Gastrocnemius medialis (tissue), 4 donors: ENCODE data around the gene DENND1A. TPM values are rescaled to one million over a fixed set of nuclear protein-coding genes. Genes with fewer than 3 reads are reported as not detected.

Experiments
- ATAC-seq, 2 donors: fragments of 150-250 bp; one replicate each; pipeline ENCODE4 v1.9.1; 2016
- DNase-seq, 2 donors: peaks; one replicate each; pipeline ENCODE4 v3.0.0-alpha.2; 2019
- H3K27ac ChIP-seq, 4 donors: fragments of 200-600 bp; sonication (generic); 1 replicate in 1 of 4; 2 replicates in 3 of 4; pipeline ENCODE4 v1.5.1; 2016 to 2018; ENCODE audit warnings: mild to moderate bottlenecking in 2 of 4, moderate library complexity in 1 of 4
- H3K27me3 ChIP-seq, 3 donors: fragments of 200-600 bp; sonication (generic) in 2 of 3; 1 replicate in 1 of 3; 2 replicates in 2 of 3; pipeline versions ENCODE4 v1.5.1 to v1.6.0; 2016 to 2019; ENCODE audit warnings: mild to moderate bottlenecking in 1 of 3, moderate library complexity in 1 of 3
- H3K36me3 ChIP-seq, 2 donors: fragments of 200-600 bp; sonication (generic) in 1 of 2; one replicate each; pipeline ENCODE4 v1.5.1; 2017 to 2018
- H3K4me1 ChIP-seq, 2 donors: fragments of 200-600 bp; sonication (generic) in 1 of 2; one replicate each; pipeline ENCODE4 v1.5.1; 2016 to 2017; ENCODE audit warnings: mild to moderate bottlenecking in 2 of 2
- H3K4me3 ChIP-seq, 4 donors: fragments of 200-600 bp; sonication (generic) in 3 of 4; 1 replicate in 1 of 4; 2 replicates in 3 of 4; pipeline ENCODE4 v1.5.1; 2016 to 2019; ENCODE audit warnings: mild to moderate bottlenecking in 2 of 4
- H3K9me3 ChIP-seq, 3 donors: fragments of 200-600 bp; sonication (generic) in 2 of 3; 1 replicate in 1 of 3; 2 replicates in 2 of 3; pipeline ENCODE4 v1.5.1; 2016 to 2019
- CTCF ChIP-seq, 5 experiments: fragments of 450-650 bp in 3 of 5; fragments of 200-600 bp in 2 of 5; sonication (generic) in 2 of 5; IDR thresholded peaks in 4 of 5; conservative IDR thresholded peaks in 1 of 5; 1 replicate in 4 of 5; 2 replicates in 1 of 5; pipeline ENCODE4 v1.5.1; 2016 to 2019; ENCODE audit warnings: antibody characterized with exemption in 5 of 5, mild to moderate bottlenecking in 3 of 5, moderate library complexity in 3 of 5
- POLR2A ChIP-seq, 2 donors: fragments of 450-650 bp; IDR thresholded peaks; one replicate each; pipeline ENCODE4 v1.6.1; 2017; ENCODE audit warnings: antibody characterized with exemption in 2 of 2, mild to moderate bottlenecking in 2 of 2, moderate library complexity in 2 of 2
- in situ Hi-C, 4 donors: fragments of 200-750 bp; cut with MboI; loops; one replicate each; pipeline versions ENCODE4 v1.15.0 to v1.8.0; 2017; ENCODE audit warnings: low sequenced_read_pairs in 4 of 4
- intact Hi-C: fragments of 100-400 bp; cut with DNase I; formaldehyde crosslinking; loops from one replicate; pipeline ENCODE4 v1.15.1; 2023; ENCODE audit warnings: low total_unique reads
- total RNA-seq, 4 donors: library from RNA; depleted of rRNA; stranded (reverse); fragments of >200 nt; gene quantifications; one replicate each; pipeline versions ENCODE4 v1.1.0 to v1.2.3, GENCODE V29; 2016

Gene DENND1A
- total RNA-seq, 4 donors from 2014 or later = 14.1 to 24.6 (median 16.4) TPM

- Histone ChIP-seq H3K4me1 (no peaks in the 10 kb centered on the region), H3K36me3 (no peaks in the 10 kb centered on the region), H3K9me3 (no peaks in the 10 kb centered on the region), H3K4me3 (no peak overlapping the region), H3K27me3 (no peaks in the 10 kb centered on the region), H3K27ac (no peak overlapping the region)
- in situ Hi-C loops (no loop called here), intact Hi-C loops (no loop called here)
- TF ChIP-seq POLR2A (IDR thresholded peaks at IDR 0.05) (no peak), CTCF (IDR thresholded peaks at IDR 0.05 in 4 of 5, conservative IDR thresholded peaks at IDR 0.05 in 1 of 5) (no peak)
- DNase-seq (no peak), ATAC-seq (no peak)
Measured at GRCh38 chr9:123445116-123445515, 484.8 kb downstream of the DENND1A start.

- intact Hi-C loops (no loop called here), in situ Hi-C loops (no loop called here)
- H3K27ac ChIP-seq = no peak overlapping the region
- H3K4me3 ChIP-seq = no peak overlapping the region
- no peaks in the 10 kb centered on the region for H3K9me3 ChIP-seq
- no peaks in the 10 kb centered on the region for H3K27me3 ChIP-seq
- TF ChIP-seq CTCF (IDR thresholded peaks at IDR 0.05 in 4 of 5, conservative IDR thresholded peaks at IDR 0.05 in 1 of 5) = no peak
- TF ChIP-seq POLR2A (IDR thresholded peaks at IDR 0.05) = no peak
- peaks cover 0 to 22% of the 10 kb centered on the region in 2 donors for H3K36me3 ChIP-seq
- no peaks in the 10 kb centered on the region for H3K4me1 ChIP-seq
- no peak for ATAC-seq
- no peak for DNase-seq
Measured at GRCh38 chr9:123441769-123442168, 488.2 kb downstream of the DENND1A start.

GRCh38 chr9:123440256-123440655, 489.7 kb downstream of the DENND1A start:
- in situ Hi-C loops = no loop called here
- DNase-seq (no peak), ATAC-seq (no peak)
- Histone ChIP-seq H3K27me3 (no peaks in the 10 kb centered on the region), H3K9me3 (no peaks in the 10 kb centered on the region), H3K36me3 (peaks cover 0 to 25% of the 10 kb centered on the region in 2 donors), H3K4me3 (no peak overlapping the region), H3K4me1 (no peaks in the 10 kb centered on the region), H3K27ac (no peak overlapping the region)
- TF ChIP-seq POLR2A (IDR thresholded peaks at IDR 0.05) = no peak
- no peak for TF ChIP-seq CTCF (IDR thresholded peaks at IDR 0.05 in 4 of 5, conservative IDR thresholded peaks at IDR 0.05 in 1 of 5)
- intact Hi-C loops = no loop called here

DNA sequence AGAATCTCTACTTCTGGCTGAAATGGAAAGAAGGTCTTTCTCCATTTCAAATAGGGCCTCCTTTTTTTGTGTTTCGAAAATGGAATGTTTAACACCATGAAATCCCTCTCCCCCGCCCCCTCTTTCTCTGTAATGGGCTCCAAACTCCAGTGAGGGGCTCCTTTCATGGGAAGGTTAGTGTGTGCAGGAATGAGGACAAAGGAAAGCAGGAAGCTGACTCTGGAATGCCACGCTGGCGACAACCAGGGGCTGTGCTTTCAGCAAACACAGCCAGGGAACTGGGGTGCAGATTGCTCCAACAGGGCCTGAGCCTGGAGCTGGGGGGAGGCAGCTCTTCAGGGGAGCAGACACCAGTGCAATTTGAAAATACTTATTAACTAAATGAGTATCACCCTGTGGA, 491.1 kb downstream of the DENND1A start:
- in situ Hi-C loops = no loop called here
- Histone ChIP-seq H3K27me3 (no peaks in the 10 kb centered on the region), H3K27ac (no peak overlapping the region), H3K4me1 (no peaks in the 10 kb centered on the region), H3K4me3 (no peak overlapping the region), H3K9me3 (no peaks in the 10 kb centered on the region), H3K36me3 (peaks cover 0 to 25% of the 10 kb centered on the region in 2 donors)
- TF ChIP-seq POLR2A (IDR thresholded peaks at IDR 0.05) (no peak), CTCF (IDR thresholded peaks at IDR 0.05 in 4 of 5, conservative IDR thresholded peaks at IDR 0.05 in 1 of 5) (no peak)
- DNase-seq (no peak), ATAC-seq (no peak)
- intact Hi-C loops = no loop called here

- TF ChIP-seq CTCF (IDR thresholded peaks at IDR 0.05 in 4 of 5, conservative IDR thresholded peaks at IDR 0.05 in 1 of 5) = no peak
- TF ChIP-seq POLR2A (IDR thresholded peaks at IDR 0.05) = no peak
- ATAC-seq (no peak), DNase-seq (no peak)
- no peak overlapping the region for H3K27ac ChIP-seq
- no peak overlapping the region for H3K4me3 ChIP-seq
- no peaks in the 10 kb centered on the region for H3K9me3 ChIP-seq
- in situ Hi-C loops (no loop called here), intact Hi-C loops (no loop called here)
- peaks cover 0 to 25% of the 10 kb centered on the region in 2 donors for H3K36me3 ChIP-seq
- no peaks in the 10 kb centered on the region for H3K4me1 ChIP-seq
- H3K27me3 ChIP-seq = no peaks in the 10 kb centered on the region
Measured at GRCh38 chr9:123438321-123438720, 491.6 kb downstream of the DENND1A start.
